Measurements from ENCODE around the gene UQCC2.

GRCh38 chr6:33719326-33719987 lies 8.0 kb upstream of the UQCC2 start:
- TF ChIP-seq POLR2A (IDR thresholded peaks at IDR 0.05; ENCODE audit: low read length), result no peak
- TF ChIP-seq GATA1 (IDR thresholded peaks at IDR 0.05; ENCODE audit: low read depth, low read length), result no peak

Data from erythroblast (primary cell).